Middle frontal gyrus (tissue), 1 donor: Measurements from ENCODE around the gene APOM.
A peak's percentile ranks its signal among the peaks of the same experiment; 100 is the strongest.

Experiments
- DNase-seq: peaks from one replicate; pipeline ENCODE4 v3.0.0-alpha.2; 2015; ENCODE audit warnings: low spot score; ENCODE audit errors: extremely low spot score

APOM gene

DNA sequence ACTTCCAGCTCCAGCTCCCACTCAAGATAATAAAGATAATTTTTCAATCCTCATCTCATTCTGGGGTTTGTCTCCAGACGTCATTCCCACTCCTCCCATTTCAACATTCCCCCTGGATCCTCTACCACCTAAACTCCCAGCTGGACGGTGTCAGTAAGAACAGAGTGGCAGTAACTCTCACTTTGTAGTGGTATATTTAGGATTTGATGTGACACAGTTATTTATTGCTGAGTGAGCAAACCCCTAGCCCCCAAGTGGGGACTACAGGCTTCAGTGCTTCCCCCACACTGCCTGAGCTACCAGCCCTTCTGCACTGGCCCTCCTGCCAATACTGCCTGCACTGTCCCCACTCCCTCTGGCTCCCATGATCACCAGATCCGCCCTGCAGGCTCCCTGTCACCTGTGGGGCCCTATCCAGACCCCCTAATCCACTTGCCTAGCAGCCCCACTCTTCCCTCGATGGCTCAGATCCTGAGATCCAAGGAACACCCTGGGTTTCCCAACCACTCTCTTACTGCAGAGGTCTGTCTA is 2.5 kb downstream of the APOM start:
- DNase-seq = no peak

GRCh38 chr6:31658983-31659648 is 3.4 kb downstream of the APOM start:
- DNase-seq = no peak

GRCh38 chr6:31659649-31660380 is 4.1 kb downstream of the APOM start:
- DNase-seq = no peak

DNA sequence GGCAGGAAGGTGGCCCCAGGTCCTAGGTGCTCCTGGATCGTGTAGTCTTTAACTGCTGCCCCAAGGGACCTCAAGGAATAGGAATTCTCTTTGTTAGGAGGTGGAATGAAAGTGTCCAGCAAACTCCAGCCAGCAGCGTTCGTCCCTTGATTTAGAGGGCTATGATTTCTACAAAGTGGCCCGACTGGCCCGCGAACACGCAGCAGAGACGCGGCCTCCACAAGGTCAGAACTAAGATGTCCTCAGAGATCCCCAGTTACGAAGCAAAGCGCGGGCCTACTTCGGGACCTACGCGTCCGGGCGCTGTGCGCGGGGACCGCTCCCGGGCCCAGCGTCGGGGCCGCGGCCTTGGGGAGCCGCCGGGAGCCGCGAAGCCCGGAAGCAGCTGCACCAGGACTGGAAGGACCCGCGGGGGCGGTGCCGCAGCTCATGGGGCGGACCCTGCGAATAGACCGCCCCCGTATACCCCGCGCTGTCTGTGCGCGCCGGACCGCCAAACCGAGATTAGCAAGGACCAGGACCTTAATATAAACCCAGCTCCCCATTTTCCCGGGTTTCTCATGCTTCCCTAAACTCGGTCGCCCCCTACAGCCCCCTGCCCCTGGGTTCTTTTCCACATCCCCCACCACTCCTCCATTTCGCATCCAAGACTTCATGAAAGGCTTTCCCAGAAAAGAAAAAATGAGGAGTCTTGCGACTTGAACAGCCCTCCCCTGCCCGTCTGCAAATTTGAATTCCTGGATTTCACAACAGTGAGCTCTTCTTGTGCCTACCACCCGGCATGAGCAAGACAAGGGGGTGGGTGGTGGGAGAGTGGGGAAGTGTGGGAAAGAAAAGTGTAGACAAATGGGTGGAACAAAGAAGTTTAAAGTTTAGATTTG is 4.9 kb downstream of the APOM start, which contains the start of gene C6orf47:
Gene C6orf47, minus strand, starts transcription at position 398 of the 881 bp plus-strand sequence. CDS start 831 bp downstream, outside the sequence.
- DNase-seq = peak; percentile 63

DNA sequence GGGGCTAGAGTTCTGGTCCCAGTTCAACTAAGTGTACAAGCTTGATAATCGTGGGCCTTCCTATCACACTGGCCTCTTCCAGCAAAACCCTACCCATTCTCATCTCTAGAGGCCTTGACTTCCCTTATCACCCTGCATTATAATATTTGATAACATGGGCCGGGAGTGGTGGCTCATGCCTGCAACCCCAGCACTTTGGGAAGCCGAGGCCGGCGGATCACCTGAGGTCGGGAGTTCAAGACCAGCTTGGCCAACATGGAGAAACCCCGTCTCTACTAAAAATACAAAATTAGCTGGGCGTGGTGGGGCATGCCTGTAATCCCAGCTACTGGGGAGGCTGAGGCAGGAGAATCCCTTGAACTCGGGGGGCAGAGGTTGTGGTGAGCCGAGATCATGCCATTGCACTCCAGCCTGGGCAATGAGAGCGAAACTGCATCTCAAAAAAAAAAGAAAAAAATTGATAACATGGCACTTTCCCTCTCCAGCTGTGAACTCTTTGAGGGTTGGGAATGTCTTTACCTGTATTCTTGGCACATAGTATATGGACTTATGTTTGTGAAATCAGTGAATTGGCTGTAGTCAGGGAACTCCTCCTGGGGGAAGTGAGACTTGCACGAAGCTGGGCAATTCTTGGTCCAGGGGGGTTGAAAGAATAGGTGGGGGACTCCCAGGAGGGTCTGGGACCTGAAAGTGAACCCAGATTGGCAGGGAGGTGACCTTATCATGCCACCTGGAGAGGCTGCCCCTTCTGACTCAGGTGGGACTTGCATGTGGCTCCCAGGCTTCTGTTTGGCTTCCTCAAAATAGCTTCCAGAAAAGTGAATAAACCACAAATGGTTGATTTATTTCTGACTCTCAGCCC is 5.8 kb downstream of the APOM start:
- no peak for DNase-seq

DNA sequence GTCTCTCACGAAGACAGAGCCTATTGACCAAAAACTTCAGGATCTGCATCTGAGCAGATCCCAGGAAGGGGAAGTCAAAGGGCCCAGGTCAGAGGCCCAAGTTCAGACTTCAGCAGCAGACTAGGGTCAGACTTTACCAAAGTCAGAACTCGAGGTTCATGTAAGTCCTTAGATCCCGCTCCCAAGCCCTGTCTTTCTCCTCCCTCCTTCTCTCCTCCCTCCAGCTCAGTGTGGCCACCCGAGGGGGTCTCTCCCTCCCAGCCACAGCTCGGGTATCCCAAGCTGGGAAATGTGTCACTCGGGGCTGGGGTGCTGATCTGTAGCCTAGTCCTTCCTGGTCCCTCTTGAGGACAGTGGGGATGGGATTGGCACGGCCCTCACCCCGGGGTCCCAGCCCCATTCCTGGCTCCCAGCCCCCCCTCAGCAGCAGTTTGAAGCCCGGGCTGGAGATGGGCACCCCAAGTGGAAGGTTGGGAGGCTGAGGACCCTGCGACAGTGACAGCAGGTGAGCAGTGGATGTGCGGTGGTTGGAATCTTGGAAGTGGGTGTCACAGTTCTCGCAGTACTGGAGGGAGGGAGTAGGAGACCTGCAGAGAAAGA is 6.5 kb downstream of the APOM start:
- DNase-seq = no peak

GRCh38 chr6:31663126-31663960 is 7.6 kb downstream of the APOM start:
- DNase-seq = no peak

GRCh38 chr6:31663961-31664789 is 8.5 kb downstream of the APOM start:
- DNase-seq = no peak

DNA sequence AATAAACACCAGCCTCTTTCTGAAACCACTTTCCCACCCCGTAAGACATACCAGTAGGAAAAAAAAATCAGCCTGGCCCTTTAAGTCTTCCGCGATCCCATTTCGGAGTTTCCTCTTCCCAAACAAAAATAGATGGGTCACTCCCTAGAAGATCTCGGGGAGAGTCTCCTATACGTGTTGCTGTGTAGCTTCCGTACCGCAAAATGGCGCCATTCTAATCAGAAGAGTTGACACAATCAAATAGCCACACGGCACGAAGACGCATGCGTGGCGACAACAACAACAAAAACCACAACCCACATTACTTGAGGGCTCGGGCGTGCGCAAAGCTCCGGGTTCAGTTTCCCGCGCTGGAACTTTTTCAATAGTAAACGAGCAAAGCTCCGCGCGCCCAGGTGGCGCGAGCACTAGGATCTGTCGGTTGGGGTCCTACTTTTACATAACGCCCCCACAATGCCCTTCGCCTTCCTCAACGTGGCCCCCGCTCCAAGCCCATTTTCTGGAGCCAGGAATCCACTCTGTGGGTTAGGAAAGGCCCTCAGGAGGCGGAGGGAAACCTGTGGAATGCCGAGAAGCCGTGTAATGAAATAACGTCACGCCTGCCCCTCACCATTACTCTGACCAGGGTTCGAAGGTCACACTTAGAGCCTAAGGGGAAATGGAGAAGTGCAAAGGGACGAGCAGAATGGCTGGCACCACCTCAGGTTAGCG is 9.3 kb downstream of the APOM start, which contains the start of gene GPANK1:
Gene GPANK1, minus strand, starts transcription at position 208 of the 711 bp plus-strand sequence. CDS start 519 bp downstream, outside the sequence.
- DNase-seq = peak; percentile 93

DNA sequence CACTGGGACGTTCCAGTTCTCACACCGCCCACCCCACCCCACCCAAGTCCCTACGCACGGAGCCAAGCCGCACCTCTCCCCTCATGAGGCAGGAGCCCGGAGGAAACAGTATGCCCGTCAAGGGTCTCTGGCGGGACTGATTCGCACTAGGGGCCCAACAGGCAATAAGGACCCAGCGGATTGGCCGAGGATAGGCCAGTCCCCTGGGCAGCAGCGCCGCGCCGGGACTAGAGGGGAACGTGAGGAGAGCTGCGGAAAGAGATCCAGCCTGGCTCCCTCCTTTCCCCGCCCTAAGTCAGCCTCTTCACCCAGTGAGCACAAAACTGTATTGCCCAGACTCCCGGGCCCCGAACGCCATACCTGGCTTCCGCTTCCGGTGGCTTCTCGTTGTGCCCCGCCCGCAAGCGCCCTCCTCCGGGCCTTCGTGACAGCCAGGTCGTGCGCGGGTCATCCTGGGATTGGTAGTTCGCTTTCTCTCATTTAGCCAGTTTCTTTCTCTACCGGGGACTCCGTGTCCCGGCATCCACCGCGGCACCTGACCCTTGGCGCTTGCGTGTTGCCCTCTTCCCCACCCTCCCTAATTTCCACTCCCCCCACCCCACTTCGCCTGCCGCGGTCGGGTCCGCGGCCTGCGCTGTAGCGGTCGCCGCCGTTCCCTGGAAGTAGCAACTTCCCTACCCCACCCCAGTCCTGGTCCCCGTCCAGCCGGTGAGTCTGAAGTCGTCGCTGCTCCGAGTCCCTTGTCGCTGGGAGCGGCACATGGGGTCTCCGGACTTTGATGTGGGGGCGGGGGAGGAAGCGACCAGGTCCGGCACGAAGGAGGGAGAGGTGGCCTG is 10.0 kb downstream of the APOM start, which contains the start of gene CSNK2B:
Gene CSNK2B, plus strand, starts transcription at position 580 of the 836 bp plus-strand sequence. CDS start 752 bp downstream, outside the sequence.
- DNase-seq = peak; percentile 99

GRCh38 chr6:31666337-31666965 is 10.8 kb downstream of the APOM start:
- DNase-seq = no peak

GRCh38 chr6:31669676-31670075 is 14.0 kb downstream of the APOM start, which contains the start of gene LY6G5B:
Gene LY6G5B (plus strand): TSS chr6:31669976. CDS start chr6:31670951, 975 bp downstream.
- no peak for DNase-seq

GRCh38 chr6:31676322-31676903 is 20.7 kb downstream of the APOM start:
- DNase-seq = no peak

- no peak for DNase-seq
These were observed 21.2 kb downstream of the APOM start for GRCh38 chr6:31676904-31677303.

DNA sequence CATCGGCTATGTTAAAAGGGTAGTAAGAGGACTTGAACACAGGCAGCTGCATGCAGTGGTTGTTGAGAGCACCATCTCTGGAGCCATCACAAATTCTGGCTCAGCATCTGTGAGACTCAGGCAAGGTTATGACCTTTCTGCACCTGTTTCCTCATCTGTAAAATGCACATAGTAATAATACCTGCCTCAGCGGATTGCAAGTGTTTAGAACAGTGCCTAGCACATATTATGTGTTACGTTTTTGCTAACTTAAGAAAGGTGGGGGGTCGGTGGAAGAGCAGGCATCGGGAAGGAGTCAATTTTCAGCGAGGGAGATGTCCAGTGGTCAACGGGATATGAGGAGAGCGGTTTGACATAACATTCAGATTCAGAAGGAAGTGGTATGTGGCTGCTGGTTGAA is 22.3 kb downstream of the APOM start:
- DNase-seq = no peak
